Mesendoderm (in vitro differentiated cells): ENCODE measurements around the gene PXMP4.
"Not testable (repeated sequence)": the region's sequence is repeated elsewhere in the genome, so short reads cannot be mapped to it uniquely, and the experiment has no call there.

Experiments used
- DNase-seq: peaks from one replicate; pipeline ENCODE4 v3.0.0; 2013
- H2AK5ac ChIP-seq: 2 replicates; pipeline ENCODE4 v1.6.1; 2013; ENCODE audit warnings: low read length, inconsistent platforms
- H2BK120ac ChIP-seq: 2 replicates; pipeline ENCODE4 v1.6.1; 2013; ENCODE audit warnings: low read depth, mild to moderate bottlenecking, low read length, moderate library complexity, mixed read lengths
- H2BK15ac ChIP-seq: replicated peaks from 2 replicates; pipeline ENCODE4 v1.6.1; 2013; ENCODE audit warnings: low read depth, mild to moderate bottlenecking, moderate library complexity
- H2BK5ac ChIP-seq: 2 replicates; pipeline ENCODE4 v1.6.1; 2013; ENCODE audit warnings: low read length, inconsistent platforms
- H3K18ac ChIP-seq: 2 replicates; pipeline ENCODE4 v1.6.1; 2013; ENCODE audit warnings: mild to moderate bottlenecking, low read length, mixed read lengths
- H3K23ac ChIP-seq: one replicate; pipeline ENCODE4 v1.6.1; 2013; ENCODE audit warnings: low read length
- H3K27ac ChIP-seq: 2 replicates; pipeline ENCODE4 v1.5.1; 2013; ENCODE audit warnings: low read depth, mild to moderate bottlenecking, inconsistent platforms, low read length, moderate library complexity
- H3K27me3 ChIP-seq: 2 replicates; pipeline ENCODE4 v1.6.1; 2013; ENCODE audit warnings: low read length, control low read depth, mild to moderate bottlenecking, inconsistent platforms; ENCODE audit not compliant: insufficient read depth, poor library complexity
- H3K36me3 ChIP-seq: 2 replicates; pipeline ENCODE4 v1.6.1; 2013; ENCODE audit warnings: low read length, inconsistent platforms; ENCODE audit not compliant: control insufficient read depth, insufficient read depth
- H3K4ac ChIP-seq: one replicate; pipeline ENCODE4 v1.6.1; 2013; ENCODE audit warnings: low read depth, mild to moderate bottlenecking, low read length, moderate library complexity
- H3K4me1 ChIP-seq: 2 replicates; pipeline ENCODE4 v1.6.1; 2013; ENCODE audit warnings: low read depth, low read length, inconsistent platforms; ENCODE audit not compliant: control insufficient read depth
- H3K4me2 ChIP-seq: 2 replicates; pipeline ENCODE4 v1.6.1; 2013; ENCODE audit warnings: low read length
- H3K4me3 ChIP-seq: 2 replicates; pipeline ENCODE4 v1.5.1; 2013; ENCODE audit warnings: mild to moderate bottlenecking, low read length
- H3K56ac ChIP-seq: one replicate; pipeline ENCODE4 v1.6.1; 2013; ENCODE audit warnings: low read length
- H3K79me1 ChIP-seq: 2 replicates; pipeline ENCODE4 v1.6.1; 2013; ENCODE audit warnings: low read length, inconsistent platforms
- H3K79me2 ChIP-seq: 2 replicates; pipeline ENCODE4 v1.6.1; 2013; ENCODE audit warnings: mild to moderate bottlenecking, low read length; ENCODE audit not compliant: control insufficient read depth, insufficient read depth
- H3K9ac ChIP-seq: 2 replicates; pipeline ENCODE4 v1.6.1; 2013; ENCODE audit warnings: low read length, inconsistent platforms
- H4K5ac ChIP-seq: one replicate; pipeline ENCODE4 v1.6.1; 2013; ENCODE audit warnings: low read length
- H4K8ac ChIP-seq: one replicate; pipeline ENCODE4 v1.6.1; 2013; ENCODE audit warnings: low read depth, mild to moderate bottlenecking, control low read depth, low read length, moderate library complexity
- WGBS: extraction: QIAGEN DNeasy Blood & Tissue Kit; methylation state at CpG from one replicate; pipeline ENCODE4 v1.1.7; 2013; ENCODE audit warnings: low lambda C conversion rate, missing lambda C conversion rate; ENCODE audit not compliant: insufficient coverage; ENCODE audit errors: extremely low coverage; 5-methylcytosine and 5-hydroxymethylcytosine counted together

PXMP4 gene

DNA sequence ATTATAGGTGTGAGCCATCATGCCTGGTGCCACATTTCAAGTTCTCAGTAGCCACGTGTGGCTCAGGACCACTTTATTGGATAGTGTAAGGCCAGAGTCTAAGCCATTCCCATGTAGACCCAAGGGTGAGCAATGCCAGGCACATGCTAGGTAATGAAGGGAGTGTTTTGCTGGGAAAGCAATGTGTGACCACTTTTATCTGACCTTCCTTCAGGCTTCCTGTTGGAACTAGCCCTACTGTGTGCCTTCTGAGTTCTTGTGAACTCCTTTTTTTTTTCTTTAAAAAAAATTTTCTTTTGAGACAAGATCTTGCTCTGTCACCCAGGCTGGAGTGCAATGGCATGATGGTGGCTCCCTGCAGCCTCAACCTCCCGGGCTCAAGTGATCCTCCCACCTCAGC is 45.0 kb upstream of the PXMP4 start:
- Histone ChIP-seq H2BK5ac (no peak overlapping the region), H2AK5ac (no peak overlapping the region), H3K27ac (no peak overlapping the region), H3K79me1 (no peaks in the 10 kb centered on the region), H2BK15ac (no peak overlapping the region), H4K8ac (no peak overlapping the region), H3K4ac (no peak overlapping the region), H3K23ac (no peak overlapping the region), H3K36me3 (no peaks in the 10 kb centered on the region), H3K4me2 (no peak overlapping the region), H3K4me1 (no peaks in the 10 kb centered on the region), H3K79me2 (no peaks in the 10 kb centered on the region), H3K56ac (no peak overlapping the region), H3K9ac (no peak overlapping the region), H3K27me3 (no peaks in the 10 kb centered on the region), H3K4me3 (no peak overlapping the region), H4K5ac (no peak overlapping the region), H3K18ac (no peak overlapping the region), H2BK120ac (no peak overlapping the region)
- WGBS, result no CpG with 5 or more reads among the region's 2 CpGs
- DNase-seq, result no peak

DNA sequence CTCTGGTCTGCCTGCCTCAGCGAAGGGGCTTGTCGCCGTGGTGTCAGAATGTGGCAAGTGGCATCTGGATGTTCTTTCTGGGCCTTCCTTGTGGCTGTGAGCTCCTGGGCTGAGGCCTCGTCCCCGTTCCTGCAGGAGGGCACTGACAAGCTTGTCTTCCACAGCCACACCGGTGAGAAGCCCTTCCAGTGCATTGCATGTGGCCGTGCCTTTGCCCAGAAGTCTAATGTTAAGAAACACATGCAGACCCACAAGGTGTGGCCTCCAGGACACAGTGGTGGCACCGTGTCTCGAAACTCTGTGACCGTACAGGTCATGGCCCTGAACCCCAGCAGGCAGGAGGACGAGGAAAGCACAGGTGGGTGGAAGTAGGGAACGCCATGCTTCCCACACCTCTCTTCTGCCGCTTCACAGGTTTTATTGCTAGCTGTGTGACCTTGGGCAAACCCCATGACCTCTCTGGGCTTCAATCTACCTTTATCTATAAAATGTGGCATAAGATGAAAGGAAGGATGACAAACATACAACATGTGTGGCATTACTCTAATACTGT is 41.7 kb upstream of the PXMP4 start:
- Histone ChIP-seq H2AK5ac (no peak overlapping the region), H4K8ac (no peak overlapping the region), H3K4me1 (no peaks in the 10 kb centered on the region), H2BK5ac (no peak overlapping the region), H3K79me1 (no peaks in the 10 kb centered on the region), H4K5ac (no peak overlapping the region), H3K18ac (no peak overlapping the region), H3K4me3 (no peak overlapping the region), H2BK120ac (no peak overlapping the region), H3K27me3 (no peaks in the 10 kb centered on the region), H3K79me2 (no peaks in the 10 kb centered on the region), H3K4ac (no peak overlapping the region), H3K36me3 (no peaks in the 10 kb centered on the region), H3K23ac (no peak overlapping the region), H2BK15ac (no peak overlapping the region), H3K27ac (no peak overlapping the region), H3K4me2 (no peak overlapping the region), H3K9ac (no peak overlapping the region), H3K56ac (no peak overlapping the region)
- DNase-seq, result no peak
- no CpG with 5 or more reads among the region's 13 CpGs for WGBS

DNA sequence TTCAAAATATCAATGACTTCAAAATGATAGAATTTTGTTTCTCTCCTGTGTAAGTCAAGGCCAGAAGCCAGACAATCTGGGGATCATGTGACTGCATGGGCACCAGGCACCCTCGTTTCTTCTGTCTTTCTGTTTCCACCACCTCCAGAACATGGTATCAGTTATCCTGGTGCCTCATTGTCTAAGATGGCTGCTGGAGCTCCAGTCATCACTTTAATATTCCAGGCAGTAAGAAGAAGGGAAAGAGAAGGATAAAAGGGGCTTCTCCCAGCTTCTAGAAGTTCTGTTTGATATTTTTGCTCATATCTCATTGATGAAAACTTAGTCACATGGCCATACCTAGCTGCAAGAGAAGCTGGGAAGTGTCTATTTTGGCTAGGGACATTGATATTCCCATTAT is 37.3 kb upstream of the PXMP4 start:
- Histone ChIP-seq H3K36me3 (no peaks in the 10 kb centered on the region), H3K4me3 (no peak overlapping the region), H3K27ac (no peak overlapping the region), H3K23ac (no peak overlapping the region), H3K18ac (no peak overlapping the region), H2AK5ac (no peak overlapping the region), H3K9ac (no peak overlapping the region), H3K79me2 (no peaks in the 10 kb centered on the region), H3K4me2 (no peak overlapping the region), H4K5ac (no peak overlapping the region), H4K8ac (no peak overlapping the region), H3K4ac (no peak overlapping the region), H2BK5ac (no peak overlapping the region), H3K79me1 (no peaks in the 10 kb centered on the region), H3K4me1 (no peaks in the 10 kb centered on the region), H2BK120ac (no peak overlapping the region), H2BK15ac (no peak overlapping the region), H3K27me3 (no peaks in the 10 kb centered on the region), H3K56ac (no peak overlapping the region)
- WGBS, result no CpG with 5 or more reads among the region's 1 CpG
- DNase-seq, result no peak

DNA sequence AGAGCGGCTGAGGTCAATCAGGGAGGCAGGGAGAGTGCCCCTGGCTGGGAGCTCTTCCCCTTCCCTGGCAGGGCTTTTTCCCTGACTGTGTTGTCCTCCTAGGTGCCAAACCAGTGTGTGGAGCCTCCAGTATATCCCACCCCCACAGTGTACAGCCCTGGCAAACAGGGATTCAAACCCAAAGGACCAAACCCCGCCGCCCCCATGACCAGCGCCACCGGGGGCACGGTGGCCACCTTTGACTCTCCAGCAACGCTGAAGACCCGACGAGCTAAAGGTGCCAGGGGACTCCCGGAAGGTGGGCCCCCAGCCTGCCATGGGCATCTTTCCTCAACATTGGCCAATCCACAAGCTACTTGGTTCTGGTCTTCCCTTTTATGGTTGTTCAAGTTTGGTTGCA is 36.9 kb upstream of the PXMP4 start:
- no peak overlapping the region for H3K4me3 ChIP-seq
- H3K23ac ChIP-seq, result no peak overlapping the region
- H3K56ac ChIP-seq, result no peak overlapping the region
- H4K8ac ChIP-seq, result no peak overlapping the region
- no peak for DNase-seq
- H3K4ac ChIP-seq, result no peak overlapping the region
- H3K4me2 ChIP-seq, result no peak overlapping the region
- H3K4me1 ChIP-seq, result no peaks in the 10 kb centered on the region
- H2AK5ac ChIP-seq, result no peak overlapping the region
- WGBS, result no CpG with 5 or more reads among the region's 10 CpGs
- H2BK15ac ChIP-seq, result no peak overlapping the region
- no peak overlapping the region for H3K18ac ChIP-seq
- H3K27ac ChIP-seq, result no peak overlapping the region
- H2BK120ac ChIP-seq, result no peak overlapping the region
- H3K36me3 ChIP-seq, result no peaks in the 10 kb centered on the region
- H3K9ac ChIP-seq, result no peak overlapping the region
- no peaks in the 10 kb centered on the region for H3K27me3 ChIP-seq
- H2BK5ac ChIP-seq, result no peak overlapping the region
- no peaks in the 10 kb centered on the region for H3K79me1 ChIP-seq
- H3K79me2 ChIP-seq, result no peaks in the 10 kb centered on the region
- no peak overlapping the region for H4K5ac ChIP-seq

DNA sequence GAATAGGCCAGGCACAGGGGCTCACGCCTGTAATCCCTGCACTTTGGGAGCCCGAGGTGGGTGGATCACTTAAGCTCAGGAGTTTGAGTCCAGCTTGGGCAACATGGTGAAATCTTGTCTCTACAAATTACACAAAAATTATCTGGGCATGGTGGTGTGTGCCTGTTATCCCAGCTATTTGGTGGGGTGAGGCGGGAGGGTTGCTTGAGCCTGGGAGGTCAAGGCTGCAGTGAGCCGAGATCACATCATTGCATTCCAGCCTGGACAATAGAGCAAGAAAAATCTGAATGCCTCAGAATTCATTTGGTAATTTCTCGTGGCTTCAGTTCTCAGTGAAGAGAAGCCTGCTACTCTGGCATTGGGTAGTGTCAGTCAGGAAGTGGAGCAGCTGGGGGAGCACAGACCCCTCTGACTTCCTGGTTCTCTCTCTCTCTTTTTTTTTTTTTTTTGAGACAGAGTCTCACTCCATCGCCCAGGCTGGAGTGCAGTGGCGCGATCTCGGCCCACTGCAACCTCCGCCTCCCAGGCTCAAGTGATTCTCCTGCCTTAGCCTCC is 35.9 kb upstream of the PXMP4 start:
- not testable (repeated sequence) for H3K18ac ChIP-seq, H2AK5ac ChIP-seq, H3K79me1 ChIP-seq, H4K8ac ChIP-seq, H4K5ac ChIP-seq, H3K9ac ChIP-seq, H3K36me3 ChIP-seq, H3K4ac ChIP-seq, H3K23ac ChIP-seq, H3K27me3 ChIP-seq, H3K4me3 ChIP-seq, H2BK5ac ChIP-seq, H3K79me2 ChIP-seq, H3K4me2 ChIP-seq, H3K56ac ChIP-seq, H3K4me1 ChIP-seq, H2BK15ac ChIP-seq, DNase-seq, H2BK120ac ChIP-seq, H3K27ac ChIP-seq
- no CpG with 5 or more reads among the region's 10 CpGs for WGBS

DNA sequence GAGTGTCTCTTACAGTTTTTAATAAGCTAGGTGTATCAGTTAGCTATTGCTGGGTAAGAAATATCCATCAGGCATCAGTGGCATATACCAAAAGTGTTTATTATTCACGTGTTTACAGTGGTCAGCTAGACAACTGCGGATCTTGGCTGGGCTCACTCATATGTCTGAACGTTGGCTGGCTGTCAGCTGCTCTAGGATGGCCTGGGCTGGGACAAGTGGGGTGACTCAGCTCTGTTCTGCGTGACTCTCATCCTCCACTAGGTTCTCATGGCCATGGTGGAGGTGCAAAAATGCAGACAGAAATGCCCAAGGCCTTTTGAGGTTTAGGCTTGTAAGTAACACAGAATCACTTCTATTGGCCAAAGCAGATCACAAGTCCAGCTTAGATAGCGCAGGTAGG is 33.7 kb upstream of the PXMP4 start:
- H3K27me3 ChIP-seq, result no peaks in the 10 kb centered on the region
- H3K79me2 ChIP-seq, result no peaks in the 10 kb centered on the region
- no peak overlapping the region for H2BK15ac ChIP-seq
- no peak overlapping the region for H3K4me2 ChIP-seq
- no peaks in the 10 kb centered on the region for H3K36me3 ChIP-seq
- no peaks in the 10 kb centered on the region for H3K4me1 ChIP-seq
- no peak overlapping the region for H4K5ac ChIP-seq
- H4K8ac ChIP-seq, result no peak overlapping the region
- H2AK5ac ChIP-seq, result no peak overlapping the region
- no peak for DNase-seq
- H3K18ac ChIP-seq, result no peak overlapping the region
- H2BK120ac ChIP-seq, result no peak overlapping the region
- H3K4me3 ChIP-seq, result no peak overlapping the region
- H3K4ac ChIP-seq, result no peak overlapping the region
- no peak overlapping the region for H3K56ac ChIP-seq
- no peak overlapping the region for H2BK5ac ChIP-seq
- H3K79me1 ChIP-seq, result no peaks in the 10 kb centered on the region
- WGBS, result no CpG with 5 or more reads among the region's 5 CpGs
- no peak overlapping the region for H3K23ac ChIP-seq
- H3K9ac ChIP-seq, result no peak overlapping the region
- no peak overlapping the region for H3K27ac ChIP-seq
